HG03469 (cell line): Measurements from ENCODE around the gene PSMD3.
"Not testable (repeated sequence)": the region's sequence is repeated elsewhere in the genome, so short reads cannot be mapped to it uniquely, and the experiment has no call there.

Source experiments
- ATAC-seq: cut with Tn5 transposase; IDR thresholded peaks from one replicate; pipeline ENCODE4 v1.9.1; 2021; ENCODE audit warnings: mild to moderate bottlenecking, moderate library complexity, moderate number of reproducible peaks; ENCODE audit not compliant: unreplicated experiment

The PSMD3 gene

DNA sequence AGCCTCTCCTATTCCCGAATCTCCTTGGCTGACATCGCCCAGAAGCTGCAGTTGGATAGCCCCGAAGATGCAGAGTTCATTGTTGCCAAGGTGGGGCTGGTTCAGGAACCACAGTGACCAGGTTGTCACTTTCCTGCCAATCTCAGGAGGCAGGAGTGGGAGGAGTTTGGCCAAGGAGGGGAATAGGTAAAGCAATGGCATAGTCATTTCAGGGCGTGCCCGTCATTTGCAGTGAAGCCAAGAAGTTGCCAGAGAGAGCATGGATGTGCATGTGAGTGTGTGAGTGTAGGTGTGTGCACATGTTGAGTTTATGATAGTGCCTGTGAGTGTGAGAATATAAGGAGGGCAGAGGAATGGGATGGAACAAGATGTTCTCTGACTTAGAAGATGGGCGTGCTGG lies 14.8 kb downstream of the PSMD3 start:
- ATAC-seq, result no peak

DNA sequence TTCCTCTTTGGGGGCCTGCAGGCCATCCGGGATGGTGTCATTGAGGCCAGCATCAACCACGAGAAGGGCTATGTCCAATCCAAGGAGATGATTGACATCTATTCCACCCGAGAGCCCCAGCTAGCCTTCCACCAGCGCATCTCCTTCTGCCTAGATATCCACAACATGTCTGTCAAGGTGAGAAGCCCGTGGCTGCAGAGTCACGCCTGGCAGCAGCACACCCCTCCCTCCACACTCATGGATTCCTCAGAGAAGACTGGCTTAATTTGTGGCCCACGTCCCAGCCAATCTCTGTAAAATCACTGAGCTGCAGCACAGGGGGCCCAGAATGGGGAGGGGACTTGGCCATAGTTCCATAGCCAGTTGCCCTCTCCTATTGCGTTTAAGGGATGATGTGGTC lies 15.6 kb downstream of the PSMD3 start:
- no peak for ATAC-seq

DNA sequence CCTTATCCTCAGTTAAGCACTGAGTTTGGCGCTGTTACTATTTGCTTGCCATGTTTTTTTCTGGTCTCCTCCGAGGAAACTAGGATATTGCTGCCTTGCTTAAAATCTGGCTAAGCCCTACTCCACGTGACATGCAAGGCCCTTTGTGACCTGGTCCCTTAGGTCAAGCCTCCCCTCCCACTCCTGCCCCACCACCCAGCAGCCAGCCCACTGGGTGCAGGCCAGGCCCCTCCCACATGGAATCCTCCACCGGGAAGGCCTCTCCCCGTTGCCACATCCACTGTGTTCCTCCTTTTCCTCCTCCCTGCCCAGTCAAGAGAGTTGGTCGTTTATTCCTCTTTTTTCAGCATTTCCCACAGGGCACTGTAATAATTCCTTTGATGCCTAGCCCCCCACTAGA lies 16.2 kb downstream of the PSMD3 start:
- no peak for ATAC-seq

DNA sequence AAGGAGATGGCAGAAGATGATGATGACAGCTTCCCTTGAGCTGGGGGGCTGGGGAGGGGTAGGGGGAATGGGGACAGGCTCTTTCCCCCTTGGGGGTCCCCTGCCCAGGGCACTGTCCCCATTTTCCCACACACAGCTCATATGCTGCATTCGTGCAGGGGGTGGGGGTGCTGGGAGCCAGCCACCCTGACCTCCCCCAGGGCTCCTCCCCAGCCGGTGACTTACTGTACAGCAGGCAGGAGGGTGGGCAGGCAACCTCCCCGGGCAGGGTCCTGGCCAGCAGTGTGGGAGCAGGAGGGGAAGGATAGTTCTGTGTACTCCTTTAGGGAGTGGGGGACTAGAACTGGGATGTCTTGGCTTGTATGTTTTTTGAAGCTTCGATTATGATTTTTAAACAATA lies 16.9 kb downstream of the PSMD3 start:
- ATAC-seq, result no peak

DNA sequence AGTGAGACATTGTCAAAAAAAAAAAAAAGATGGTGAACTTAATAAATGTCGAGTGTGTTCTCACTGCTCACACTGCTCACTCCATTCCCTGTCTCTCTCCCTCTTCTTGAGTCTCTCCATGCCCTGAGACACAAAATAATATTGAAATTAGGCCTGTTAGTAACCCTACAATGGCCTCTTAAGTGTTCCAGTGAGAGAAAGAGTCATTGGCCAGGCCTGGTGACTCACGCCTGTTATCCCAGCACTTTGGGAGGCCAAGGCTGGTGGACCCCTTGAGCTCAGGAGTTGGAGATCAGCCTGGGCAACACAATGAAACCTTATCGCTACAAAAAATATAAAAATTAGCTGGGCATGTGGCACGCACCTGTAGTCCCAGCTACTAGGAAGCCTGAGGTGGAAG lies 18.5 kb downstream of the PSMD3 start:
- no peak for ATAC-seq

DNA sequence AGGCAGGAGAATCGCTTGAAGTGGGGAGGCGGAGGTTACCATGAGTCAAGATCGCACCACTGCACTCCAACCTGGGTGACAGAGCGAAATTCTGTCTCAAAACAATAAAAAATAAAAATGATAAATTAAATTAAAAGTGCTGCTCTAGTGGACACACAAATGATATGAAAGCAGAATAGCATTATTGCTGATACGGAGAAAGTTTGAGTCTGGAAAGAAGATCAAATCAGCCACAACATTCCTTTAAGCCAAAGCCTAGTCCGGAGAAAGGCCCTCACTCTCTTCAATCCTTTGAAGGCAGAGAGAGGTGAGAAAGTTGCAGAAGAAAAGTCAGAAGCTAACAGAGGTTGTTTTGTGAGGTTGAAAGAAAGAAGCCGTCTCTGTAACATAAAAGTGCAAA lies 19.6 kb downstream of the PSMD3 start:
- ATAC-seq, result no peak

DNA sequence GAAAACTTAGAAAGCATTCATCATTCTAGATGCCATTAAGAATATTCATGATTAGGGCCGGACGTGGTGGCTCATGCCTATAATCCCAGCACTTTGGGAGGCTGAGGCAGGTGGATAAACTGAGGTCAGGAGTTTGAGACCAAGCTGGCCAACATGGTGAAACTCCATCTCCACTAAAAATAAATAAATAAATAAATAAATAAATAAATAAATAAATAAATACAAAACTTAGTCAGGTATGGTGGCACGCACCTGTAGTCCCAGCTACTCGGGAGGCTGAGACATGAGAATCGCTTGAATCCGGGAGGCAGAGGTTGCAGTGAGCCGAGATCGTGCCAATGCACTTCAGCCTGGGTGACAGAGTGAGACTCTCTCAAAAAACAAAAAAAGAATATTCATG lies 20.7 kb downstream of the PSMD3 start:
- not testable (repeated sequence) for ATAC-seq

DNA sequence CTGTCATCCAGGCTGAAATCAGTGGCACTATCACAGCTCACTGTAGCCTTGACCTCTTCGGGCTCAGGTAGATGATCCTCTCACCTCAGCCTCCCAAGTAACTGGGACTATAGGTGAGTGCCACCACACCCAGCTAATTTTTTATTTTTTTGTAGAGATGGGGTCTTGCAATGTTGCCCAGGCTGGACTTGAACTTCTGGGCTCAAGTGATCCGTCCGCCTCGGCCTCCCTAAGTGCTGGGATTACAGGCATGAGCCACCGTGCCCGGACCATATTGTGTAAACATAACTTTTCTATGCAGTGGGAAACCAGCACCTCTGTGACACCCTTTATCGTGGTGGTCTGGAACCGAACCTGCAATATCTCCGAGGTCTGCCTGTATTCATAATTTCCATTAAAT lies 23.5 kb downstream of the PSMD3 start:
- ATAC-seq, result no peak

DNA sequence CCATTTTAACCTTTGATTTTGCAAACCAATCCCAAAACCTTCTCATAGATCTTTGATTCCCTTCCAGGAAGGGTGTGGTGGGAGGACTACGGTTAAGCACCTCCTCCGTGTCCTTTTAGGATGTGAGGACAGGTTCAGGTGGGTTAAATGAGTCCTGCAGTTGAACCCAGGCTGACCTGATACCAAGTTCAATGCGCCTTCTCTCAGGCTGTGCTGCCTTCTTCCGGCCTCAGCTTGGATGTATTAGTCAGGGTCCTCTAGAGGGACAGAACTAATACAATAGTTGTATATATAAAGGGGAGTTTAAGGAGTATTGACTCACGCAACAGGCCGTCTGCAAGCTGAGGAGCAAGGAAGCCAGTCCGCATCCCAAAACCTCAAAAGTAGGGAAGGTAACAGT lies 24.1 kb downstream of the PSMD3 start:
- ATAC-seq, result no peak

DNA sequence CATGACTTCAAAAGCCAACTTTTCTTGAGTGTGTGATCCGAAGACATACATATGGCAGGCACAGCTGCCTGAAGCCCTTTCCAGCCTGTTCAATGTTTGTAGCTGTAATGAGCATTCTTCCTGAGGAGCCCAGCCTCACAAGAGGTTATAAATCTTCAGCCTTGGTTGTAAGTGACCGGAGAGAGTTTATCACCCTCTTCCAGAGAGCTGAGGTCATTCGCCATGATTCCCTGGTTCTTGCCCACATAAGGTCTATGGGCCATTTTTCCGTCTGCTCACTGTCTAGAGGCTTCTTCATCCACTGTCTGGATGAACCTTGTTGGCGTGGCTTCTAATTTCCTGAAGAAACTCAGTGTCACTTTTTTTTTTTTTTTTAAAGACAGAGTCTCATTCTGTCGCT lies 24.9 kb downstream of the PSMD3 start:
- ATAC-seq, result no peak

DNA sequence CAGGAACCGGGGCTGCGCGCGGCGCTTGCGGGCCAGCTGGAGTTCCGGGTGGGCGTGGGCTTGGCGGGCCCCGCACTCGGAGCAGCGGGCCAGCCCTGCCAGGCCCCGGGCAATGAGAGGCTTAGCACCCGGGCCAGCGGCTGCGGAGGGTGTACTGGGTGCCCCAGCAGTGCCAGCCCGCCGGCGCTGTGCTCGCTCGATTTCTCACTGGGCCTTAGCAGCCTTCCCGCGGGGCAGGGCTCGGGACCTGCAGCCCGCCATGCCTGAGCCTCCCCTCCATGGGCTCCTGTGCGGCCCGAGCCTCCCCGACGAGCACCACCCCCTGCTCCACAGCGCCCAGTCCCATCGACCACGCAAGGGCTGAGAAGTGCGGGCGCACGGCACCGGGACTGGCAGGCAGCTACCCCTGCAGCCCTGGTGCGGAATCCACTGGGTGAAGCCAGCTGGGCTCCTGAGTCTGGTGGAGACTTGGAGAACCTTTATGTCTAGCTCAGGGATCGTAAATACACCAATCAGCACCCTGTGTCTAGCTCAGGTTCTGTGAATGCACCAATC lies 30.4 kb downstream of the PSMD3 start:
- not testable (repeated sequence) for ATAC-seq

DNA sequence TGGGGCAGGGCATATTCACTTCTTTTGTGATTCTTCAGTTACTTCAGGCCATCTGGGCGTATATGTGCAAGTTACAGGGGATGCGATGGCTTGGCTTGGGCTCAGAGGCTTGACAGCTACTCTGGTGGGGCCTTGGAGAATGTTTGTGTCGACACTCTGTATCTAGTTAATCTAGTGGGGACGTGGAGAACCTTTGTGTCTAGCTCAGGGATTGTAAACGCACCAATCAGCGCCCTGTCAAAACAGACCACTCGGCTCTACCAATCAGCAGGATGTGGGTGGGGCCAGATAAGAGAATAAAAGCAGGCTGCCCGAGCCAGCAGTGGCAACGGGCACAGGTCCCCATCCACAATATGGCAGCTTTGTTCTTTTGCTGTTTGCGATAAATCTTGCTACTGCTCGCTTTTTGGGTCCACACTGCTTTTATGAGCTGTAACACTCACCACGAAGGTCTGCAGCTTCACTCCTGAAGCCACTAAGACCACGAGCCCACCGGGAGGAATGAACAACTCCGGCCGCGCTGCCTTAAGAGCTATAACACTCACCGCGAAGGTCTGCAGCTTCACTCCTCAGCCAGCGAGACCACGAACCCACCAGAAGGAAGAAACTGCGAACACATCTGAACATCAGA lies 31.5 kb downstream of the PSMD3 start:
- ATAC-seq, result not testable (repeated sequence)

DNA sequence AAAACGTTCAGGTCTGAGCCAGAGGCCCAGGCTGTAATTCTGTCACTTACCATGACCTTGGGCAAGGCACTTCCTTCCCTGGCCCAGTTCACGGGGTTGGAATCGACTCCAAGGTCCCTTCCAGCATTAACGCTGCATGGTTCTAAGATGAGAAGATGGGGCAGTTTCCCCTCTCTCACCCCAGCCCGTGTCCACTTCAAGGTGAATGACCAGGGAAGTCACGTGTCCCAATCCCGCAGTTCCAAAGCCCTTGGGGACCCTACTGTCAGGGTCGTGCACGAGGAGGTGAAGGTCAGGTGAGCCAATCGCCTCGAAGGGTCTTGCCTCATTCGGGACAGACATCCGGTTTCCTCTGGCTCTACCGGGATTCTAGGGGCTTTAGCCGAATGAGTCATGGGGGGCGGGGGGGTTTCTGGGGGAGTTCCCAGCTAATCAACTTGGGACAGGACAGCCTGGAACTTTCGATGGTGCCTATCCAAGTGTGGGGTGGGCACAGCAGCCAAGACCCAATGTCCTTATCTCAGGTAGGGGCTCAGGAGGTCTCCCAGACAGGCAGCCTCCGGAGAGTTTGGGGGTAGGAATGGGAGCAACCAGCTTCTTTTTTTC lies 33.9 kb downstream of the PSMD3 start:
- ATAC-seq, result no peak

DNA sequence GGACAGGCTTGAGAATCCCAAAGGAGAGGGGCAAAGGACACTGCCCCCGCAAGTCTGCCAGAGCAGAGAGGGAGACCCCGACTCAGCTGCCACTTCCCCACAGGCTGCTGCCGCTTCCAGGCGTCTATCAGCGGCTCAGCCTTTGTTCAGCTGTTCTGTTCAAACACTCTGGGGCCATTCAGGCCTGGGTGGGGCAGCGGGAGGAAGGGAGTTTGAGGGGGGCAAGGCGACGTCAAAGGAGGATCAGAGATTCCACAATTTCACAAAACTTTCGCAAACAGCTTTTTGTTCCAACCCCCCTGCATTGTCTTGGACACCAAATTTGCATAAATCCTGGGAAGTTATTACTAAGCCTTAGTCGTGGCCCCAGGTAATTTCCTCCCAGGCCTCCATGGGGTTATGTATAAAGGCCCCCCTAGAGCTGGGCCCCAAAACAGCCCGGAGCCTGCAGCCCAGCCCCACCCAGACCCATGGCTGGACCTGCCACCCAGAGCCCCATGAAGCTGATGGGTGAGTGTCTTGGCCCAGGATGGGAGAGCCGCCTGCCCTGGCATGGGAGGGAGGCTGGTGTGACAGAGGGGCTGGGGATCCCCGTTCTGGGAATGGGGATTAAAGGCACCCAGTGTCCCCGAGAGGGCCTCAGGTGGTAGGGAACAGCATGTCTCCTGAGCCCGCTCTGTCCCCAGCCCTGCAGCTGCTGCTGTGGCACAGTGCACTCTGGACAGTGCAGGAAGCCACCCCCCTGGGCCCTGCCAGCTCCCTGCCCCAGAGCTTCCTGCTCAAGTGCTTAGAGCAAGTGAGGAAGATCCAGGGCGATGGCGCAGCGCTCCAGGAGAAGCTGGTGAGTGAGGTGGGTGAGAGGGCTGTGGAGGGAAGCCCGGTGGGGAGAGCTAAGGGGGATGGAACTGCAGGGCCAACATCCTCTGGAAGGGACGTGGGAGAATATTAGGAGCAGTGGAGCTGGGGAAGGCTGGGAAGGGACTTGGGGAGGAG lies 34.7 kb downstream of the PSMD3 start, which contains the start of gene CSF3:
TSS of gene CSF3 (plus strand) at position 436 of the 993 bp plus-strand sequence. CDS start at position 471, 35 bp downstream.
- ATAC-seq, result no peak

DNA sequence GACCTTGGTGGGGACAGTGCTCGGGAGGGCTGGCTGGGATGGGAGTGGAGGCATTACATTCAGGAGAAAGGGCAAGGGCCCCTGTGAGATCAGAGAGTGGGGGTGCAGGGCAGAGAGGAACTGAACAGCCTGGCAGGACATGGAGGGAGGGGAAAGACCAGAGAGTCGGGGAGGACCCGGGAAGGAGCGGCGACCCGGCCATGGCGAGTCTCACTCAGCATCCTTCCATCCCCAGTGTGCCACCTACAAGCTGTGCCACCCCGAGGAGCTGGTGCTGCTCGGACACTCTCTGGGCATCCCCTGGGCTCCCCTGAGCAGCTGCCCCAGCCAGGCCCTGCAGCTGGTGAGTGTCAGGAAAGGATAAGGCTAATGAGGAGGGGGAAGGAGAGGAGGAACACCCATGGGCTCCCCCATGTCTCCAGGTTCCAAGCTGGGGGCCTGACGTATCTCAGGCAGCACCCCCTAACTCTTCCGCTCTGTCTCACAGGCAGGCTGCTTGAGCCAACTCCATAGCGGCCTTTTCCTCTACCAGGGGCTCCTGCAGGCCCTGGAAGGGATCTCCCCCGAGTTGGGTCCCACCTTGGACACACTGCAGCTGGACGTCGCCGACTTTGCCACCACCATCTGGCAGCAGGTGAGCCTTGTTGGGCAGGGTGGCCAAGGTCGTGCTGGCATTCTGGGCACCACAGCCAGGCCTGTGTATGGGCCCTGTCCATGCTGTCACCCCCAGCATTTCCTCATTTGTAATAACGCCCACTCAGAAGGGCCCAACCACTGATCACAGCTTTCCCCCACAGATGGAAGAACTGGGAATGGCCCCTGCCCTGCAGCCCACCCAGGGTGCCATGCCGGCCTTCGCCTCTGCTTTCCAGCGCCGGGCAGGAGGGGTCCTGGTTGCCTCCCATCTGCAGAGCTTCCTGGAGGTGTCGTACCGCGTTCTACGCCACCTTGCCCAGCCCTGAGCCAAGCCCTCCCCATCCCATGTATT lies 35.7 kb downstream of the PSMD3 start:
- no peak for ATAC-seq

DNA sequence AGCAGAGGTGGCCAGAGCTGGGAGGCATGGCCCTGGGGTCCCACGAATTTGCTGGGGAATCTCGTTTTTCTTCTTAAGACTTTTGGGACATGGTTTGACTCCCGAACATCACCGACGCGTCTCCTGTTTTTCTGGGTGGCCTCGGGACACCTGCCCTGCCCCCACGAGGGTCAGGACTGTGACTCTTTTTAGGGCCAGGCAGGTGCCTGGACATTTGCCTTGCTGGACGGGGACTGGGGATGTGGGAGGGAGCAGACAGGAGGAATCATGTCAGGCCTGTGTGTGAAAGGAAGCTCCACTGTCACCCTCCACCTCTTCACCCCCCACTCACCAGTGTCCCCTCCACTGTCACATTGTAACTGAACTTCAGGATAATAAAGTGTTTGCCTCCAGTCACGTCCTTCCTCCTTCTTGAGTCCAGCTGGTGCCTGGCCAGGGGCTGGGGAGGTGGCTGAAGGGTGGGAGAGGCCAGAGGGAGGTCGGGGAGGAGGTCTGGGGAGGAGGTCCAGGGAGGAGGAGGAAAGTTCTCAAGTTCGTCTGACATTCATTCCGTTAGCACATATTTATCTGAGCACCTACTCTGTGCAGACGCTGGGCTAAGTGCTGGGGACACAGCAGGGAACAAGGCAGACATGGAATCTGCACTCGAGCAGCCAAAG lies 36.9 kb downstream of the PSMD3 start:
- no peak for ATAC-seq

DNA sequence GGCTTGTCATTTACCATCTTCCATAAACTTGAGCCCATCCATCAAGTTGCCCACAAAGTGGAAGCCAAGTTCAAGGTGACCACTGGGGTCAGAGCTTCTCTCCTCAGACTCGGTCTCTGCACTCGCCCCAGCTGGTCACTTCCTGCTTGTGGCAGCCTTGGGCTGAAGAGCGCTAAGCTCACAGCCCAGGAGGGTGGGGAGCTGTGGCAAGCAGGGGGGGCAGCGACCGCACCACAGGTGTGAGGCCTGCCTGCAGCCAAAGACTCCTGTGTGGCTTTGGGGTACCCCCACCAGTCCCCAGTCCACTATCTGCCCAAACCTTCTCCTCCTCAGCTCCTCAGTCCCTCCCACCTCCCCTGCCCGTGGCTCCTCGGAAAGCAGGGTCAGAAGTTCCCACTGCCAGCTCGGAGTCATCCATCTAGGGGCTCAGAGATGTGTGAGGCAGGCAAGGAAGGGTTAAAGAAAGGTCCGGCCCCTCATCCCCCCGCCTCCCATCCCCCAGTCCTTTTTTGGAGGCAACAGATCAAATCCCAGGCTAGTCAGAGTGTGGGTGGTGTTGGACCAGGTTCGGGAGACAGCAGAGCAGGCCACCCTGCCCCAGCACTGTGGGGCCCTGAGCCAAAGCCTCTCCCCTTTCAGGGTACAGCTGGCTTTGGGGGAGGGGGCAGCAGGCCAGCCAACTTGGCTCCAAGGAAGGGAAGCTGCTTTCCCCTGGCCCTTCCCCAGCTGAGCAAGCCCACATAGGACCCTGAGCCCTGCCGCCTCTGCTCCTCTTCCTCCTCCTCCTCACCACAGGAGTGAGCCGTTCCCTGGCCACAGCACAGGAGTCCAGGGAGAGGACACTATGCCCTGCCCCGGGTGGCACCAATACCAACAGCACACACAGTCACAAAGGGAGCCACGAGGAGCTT lies 37.9 kb downstream of the PSMD3 start:
- no peak for ATAC-seq

DNA sequence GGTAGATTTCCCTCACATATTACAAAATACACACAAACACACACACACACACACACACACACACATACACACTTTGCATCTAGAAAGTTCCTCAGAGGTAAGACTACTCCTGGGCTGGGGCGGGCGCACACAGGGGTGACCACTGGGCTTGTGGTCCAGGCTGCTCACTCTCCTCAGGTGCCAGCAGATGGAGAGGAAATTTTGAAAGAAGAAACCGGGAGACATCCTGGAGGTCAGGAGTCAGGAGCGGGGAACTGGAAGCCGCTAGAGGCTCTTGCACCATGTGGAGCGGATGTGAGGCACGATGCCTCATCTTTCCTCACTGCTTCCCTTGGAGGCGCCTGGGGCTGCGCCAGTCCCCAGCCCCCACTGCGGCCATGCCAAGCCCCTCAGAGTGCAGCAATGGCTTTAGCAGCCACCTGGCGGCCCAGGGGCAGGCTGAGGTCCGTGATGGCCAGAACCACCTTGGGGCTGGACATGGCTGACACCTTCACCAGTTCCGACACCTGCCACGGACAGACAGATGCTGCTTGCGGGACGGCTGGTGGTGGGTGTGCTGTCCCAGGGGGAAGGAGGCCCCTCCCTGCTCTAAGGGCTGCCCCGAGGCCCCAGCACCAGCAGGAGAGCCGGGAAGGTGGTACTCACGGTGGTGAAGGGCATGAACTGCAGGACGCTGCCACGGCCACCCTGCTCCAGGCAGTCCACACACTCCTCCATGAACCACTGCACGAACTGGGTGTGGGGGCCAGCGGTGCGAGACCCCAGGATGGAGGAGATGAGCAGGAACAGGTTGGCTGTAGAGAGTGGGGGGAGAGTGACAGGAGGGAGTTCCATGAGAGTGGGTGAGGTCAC lies 38.8 kb downstream of the PSMD3 start:
- no peak for ATAC-seq
